Measurements from ENCODE around the gene ZNF256.

ZNF256 gene

DNA sequence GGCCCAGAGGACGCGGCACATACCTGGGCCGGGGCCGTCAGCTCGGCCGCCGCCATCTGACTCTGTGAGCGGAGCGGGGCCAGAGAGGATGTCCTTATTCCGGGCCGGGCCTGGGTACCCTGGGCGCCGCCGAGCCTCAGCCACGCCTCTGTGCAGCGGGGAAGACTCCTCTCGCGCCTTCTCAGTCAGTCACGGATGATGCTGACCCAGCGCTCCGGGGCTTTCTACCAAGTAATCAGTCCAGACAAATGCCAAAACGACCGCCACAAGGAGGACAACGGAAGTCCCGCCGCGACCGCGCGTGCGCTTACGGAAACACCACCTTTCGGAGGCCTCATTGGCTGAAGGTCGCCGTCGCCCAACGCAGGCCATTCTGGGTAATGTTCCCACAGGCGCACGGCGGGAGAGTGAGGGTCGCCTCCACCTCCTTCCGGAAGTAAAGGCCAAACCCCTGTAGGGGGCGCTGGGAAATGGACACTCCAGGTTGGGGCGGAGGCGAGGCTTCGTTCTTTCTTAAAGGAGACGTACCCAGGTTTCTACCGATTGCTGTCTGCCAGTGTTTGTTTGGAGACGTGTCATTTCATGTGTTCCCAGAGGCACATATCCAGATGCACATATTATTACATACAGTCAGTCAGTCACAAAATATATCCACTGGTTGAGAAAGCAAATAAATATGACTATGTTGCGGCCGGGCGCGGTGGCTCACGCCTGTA is at the start of gene ZNF256:
TSS of gene ZNF256 (minus strand) at position 288 of the 716 bp plus-strand sequence. CDS start at position 56, 232 bp downstream.
- peak; percentile 97 for DNase-seq (ENCODE audit: insufficient read length, low spot score)
- FAIRE-seq = peak; percentile 99

DNA sequence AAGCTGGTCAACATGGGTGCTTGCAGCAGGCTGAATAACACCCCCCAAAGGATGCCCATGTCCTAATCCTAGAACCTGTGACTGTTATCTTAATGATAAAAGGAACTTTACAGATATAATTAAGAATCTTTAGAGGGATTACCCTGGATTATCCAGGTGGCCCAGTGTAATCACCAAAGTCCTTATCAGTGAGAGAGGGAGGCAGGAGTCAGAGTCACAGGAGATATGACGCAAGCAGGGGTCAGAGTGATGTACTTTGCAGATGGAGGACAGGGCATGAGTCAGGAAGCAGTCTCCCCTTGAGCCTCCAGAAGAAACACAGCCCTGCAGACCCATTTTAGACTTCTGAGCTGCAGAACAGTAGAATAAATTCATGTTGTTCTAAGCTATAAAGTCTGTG is 45.3 kb upstream of the ZNF256 start:
- DNase-seq (ENCODE audit: insufficient read length, low spot score) (no peak), FAIRE-seq (no peak)

DNA sequence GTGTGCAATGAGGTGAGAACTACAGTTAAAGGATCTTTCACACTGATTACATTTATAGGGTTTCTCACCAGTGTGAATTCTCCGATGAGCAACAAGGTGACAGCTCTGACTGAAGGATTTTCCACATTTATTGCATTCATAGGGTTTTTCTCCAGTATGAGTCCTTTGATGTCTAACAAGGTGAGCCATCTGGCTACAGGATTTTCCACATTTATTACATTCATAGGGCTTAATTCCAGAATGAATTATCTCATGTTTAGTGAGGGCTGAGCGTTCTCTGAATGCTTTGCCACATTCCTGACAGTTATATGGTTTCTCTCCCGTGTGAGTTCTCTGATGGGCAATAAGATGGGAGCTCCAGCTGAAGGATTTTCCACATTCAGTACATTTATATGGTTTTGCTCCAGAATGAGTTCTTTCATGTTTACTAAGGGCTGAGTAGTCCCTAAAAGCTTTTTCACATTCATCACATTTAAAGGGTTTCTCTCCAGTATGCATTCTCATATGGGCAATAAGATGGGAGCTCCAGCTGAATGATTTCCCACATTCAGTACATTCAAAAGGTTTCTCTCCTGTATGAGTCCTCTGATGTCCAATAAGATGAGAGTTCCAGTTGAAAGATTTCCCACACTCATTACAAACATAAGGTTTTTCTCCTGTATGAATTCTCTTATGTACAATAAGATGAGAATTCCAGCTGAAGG is 31.2 kb upstream of the ZNF256 start:
- FAIRE-seq = no peak
- DNase-seq (ENCODE audit: insufficient read length, low spot score) = no peak

GRCh38 chr19:57974434-57974833 is 26.9 kb upstream of the ZNF256 start, which contains the start of gene C19orf18:
Gene C19orf18 (minus strand): TSS chr19:57974534. CDS start chr19:57974432, 102 bp downstream.
- DNase-seq (ENCODE audit: insufficient read length, low spot score) (no peak), FAIRE-seq (no peak)

- no peak for FAIRE-seq
Observed at GRCh38 chr19:57964761-57965160, 17.3 kb upstream of the ZNF256 start.

DNA sequence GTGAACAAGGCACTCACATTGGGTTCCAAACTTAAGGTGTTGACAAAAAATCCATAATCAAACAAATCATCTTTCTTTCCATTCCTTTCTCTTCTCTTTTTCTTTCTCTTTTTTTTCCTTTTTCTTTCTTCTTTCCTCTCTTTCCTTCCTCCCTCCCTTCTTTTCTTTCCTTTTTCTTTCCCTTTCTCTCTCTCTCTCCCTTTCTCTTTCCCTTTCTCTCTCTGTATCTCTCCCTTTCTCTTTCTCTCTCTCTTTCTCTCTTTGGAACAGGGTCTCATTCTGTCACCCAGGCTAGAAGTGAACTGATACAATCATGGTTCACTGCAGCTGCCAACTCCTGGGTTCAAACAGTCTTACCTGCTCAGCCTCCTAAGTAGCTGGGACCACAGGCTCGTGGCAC is 14.3 kb upstream of the ZNF256 start:
- FAIRE-seq (no peak), DNase-seq (ENCODE audit: insufficient read length, low spot score) (no peak)

More at GRCh38 chr19:57964761-57965160, 17.3 kb upstream of the ZNF256 start:
- no peak for DNase-seq (ENCODE audit: insufficient read length, low spot score)

DNA sequence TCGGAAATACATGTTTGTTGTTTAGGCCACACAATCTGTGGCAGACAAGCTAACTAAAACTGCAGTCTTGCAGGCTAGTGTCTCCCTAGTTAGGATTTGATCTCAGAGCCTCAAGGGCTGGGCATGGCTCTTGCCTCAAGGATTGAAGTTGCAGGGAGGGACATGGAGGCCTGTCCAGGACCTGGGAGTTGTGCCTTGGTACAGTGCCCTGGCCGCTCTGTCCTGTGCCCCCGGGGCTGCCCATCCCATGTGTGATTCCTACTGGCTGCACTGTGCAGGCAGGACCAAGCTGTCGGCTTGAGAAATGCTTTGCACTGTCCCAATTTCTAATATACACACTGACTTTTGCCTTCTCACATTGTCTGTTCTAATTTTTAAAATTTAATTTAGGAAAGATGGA is 7.5 kb upstream of the ZNF256 start:
- FAIRE-seq = no peak

GRCh38 chr19:57949702-57950101 is 2.2 kb upstream of the ZNF256 start:
- DNase-seq (ENCODE audit: insufficient read length, low spot score) = no peak
- no peak for FAIRE-seq

More for the DNA sequence above, 7.5 kb upstream of the ZNF256 start:
- DNase-seq (ENCODE audit: insufficient read length, low spot score) = no peak

DNA sequence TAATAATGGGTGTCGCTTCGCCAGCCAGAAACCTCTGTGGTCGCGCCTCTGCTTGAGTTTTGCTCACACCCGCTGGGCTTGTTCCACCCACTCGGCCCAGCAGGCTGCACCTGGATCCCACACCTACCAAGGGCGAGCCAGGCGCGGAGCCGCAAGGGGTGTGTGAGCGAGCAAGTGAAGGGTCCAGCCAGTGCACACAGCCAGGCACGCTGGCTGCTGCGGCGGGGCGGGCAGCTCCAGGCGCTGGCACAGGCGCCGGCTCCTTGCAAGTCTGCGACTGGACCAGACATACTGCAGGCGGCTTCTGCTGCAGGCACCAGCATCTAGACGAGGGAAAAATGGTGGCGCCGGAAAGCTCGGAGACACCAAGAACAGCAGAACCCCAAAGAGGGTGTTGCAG is 1.8 kb upstream of the ZNF256 start:
- FAIRE-seq (no peak), DNase-seq (ENCODE audit: insufficient read length, low spot score) (no peak)

- DNase-seq (ENCODE audit: insufficient read length, low spot score) (no peak), FAIRE-seq (no peak)
Observed at GRCh38 chr19:57947088-57947418, 453 bp downstream of the ZNF256 start.

GRCh38 chr19:57946316-57946715 is 1.2 kb downstream of the ZNF256 start:
- no peak for FAIRE-seq
- DNase-seq (ENCODE audit: insufficient read length, low spot score) = no peak

DNA sequence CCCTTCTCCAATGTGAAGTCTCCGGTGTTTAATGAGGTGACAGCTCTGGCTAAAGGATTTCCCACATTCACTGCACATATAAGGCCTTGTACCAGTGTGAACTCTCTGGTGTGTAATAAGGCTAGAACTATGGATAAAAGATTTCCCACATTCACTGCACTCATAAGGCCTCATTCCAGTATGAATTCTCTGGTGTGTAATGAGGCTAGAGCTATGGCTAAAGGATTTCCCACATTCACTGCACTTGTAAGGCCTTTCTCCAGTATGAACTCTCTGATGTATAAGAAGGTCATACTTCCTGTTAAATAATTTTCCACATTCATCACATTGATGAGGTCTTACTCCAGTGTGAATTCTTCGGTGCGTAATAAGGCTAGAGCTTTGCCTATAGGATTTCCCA is 5.9 kb downstream of the ZNF256 start:
- no peak for FAIRE-seq
- no peak for DNase-seq (ENCODE audit: insufficient read length, low spot score)

GRCh38 chr19:57935731-57936130 is 11.8 kb downstream of the ZNF256 start:
- DNase-seq (ENCODE audit: insufficient read length, low spot score) (no peak), FAIRE-seq (no peak)

GRCh38 chr19:57934820-57935665 is 12.5 kb downstream of the ZNF256 start, which contains the start of gene ZNF418:
Gene ZNF418 (minus strand): TSS chr19:57935402. CDS start chr19:57933822, 1,580 bp downstream.
- FAIRE-seq (peak; percentile 76), DNase-seq (ENCODE audit: insufficient read length, low spot score) (peak; percentile 65)

DNA sequence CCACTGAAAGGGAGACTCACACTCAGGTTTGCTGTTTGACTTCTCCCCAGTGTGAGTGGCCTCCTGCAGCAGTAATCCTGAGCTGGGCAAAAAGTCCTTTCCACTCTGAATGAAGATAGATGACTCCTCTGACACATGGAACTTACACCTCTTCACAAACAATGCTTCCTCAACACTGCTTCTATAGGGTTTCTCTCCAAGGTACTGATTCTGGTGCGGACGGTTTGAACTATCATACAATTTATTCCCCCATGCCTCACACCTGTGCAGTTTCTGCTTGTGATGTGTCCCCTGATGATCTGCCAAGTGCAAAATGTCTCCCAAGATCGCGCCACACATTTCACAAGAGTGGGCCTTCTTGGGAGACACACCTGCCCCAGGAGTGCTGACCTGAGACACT is 19.9 kb downstream of the ZNF256 start:
- DNase-seq (ENCODE audit: insufficient read length, low spot score) (no peak), FAIRE-seq (no peak)

DNA sequence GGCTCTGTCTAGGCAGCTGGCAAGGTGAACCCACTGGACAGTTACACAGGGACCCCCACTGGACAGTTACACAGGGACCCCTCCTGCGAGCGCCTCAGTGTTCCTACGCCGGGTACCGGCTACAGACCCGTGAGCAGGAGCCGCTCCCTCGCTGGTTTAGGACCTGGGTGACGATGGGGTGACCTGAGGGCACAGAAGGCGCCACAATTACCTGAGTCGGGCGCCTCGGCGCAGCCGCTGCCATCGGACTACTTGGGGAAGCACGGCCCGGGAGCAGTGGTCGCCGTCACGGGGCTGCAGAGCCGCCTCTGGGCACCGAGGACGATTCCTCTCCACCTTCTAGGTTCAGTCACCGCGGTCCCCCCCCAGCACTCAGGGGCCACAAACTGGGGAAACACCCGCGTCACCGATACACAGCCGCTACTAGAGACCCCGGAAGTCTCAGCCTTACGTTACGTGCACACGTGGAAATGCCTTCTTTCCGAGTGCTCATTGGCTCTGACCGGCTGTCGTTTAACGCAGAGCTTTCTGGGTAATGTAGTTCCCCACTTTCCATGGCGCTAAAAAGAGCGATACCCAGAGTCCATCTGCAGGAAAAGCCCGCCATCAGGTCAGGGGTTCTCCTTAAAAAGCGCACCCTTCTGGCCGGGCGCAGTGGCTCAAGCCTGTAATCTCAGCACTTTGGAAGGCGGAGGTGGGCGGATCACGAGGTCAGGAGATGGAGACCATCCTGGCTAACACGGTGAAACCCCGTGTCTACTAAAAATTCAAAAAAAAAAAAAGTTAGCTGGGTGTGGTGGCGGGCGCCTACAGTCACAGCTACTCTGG is 31.1 kb downstream of the ZNF256 start, which contains the start of gene ZNF417:
TSS of gene ZNF417 (minus strand) at position 425 of the 828 bp plus-strand sequence. CDS start at position 244, 181 bp downstream.
- FAIRE-seq (peak; percentile 91), DNase-seq (ENCODE audit: insufficient read length, low spot score) (peak; percentile 93)

GRCh38 chr19:57914531-57914930 is 33.0 kb downstream of the ZNF256 start:
- FAIRE-seq (no peak), DNase-seq (ENCODE audit: insufficient read length, low spot score) (no peak)

DNA sequence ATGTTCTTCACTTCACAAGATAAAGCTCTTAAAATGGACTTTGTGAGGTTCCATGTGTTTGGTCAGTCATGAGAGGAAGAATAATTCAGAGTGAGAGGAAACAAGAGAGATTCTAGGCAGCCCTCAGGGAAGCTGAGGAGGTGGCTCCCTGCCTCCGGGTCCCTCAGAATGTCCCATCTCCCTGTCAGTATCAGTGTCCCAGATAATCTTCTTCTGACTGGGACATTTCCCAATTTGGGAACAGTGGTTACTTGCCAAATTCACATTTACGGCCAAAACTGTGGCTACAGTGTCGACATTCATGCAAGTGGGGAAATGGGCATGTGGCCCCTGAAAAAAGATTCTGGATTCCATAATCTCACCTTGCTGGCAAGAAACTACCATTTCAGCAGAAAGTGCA is 40.1 kb downstream of the ZNF256 start:
- no peak for DNase-seq (ENCODE audit: insufficient read length, low spot score)
- FAIRE-seq = no peak

GRCh38 chr19:57905258-57905657 is 42.2 kb downstream of the ZNF256 start:
- no peak for DNase-seq (ENCODE audit: insufficient read length, low spot score)
- no peak for FAIRE-seq

DNA sequence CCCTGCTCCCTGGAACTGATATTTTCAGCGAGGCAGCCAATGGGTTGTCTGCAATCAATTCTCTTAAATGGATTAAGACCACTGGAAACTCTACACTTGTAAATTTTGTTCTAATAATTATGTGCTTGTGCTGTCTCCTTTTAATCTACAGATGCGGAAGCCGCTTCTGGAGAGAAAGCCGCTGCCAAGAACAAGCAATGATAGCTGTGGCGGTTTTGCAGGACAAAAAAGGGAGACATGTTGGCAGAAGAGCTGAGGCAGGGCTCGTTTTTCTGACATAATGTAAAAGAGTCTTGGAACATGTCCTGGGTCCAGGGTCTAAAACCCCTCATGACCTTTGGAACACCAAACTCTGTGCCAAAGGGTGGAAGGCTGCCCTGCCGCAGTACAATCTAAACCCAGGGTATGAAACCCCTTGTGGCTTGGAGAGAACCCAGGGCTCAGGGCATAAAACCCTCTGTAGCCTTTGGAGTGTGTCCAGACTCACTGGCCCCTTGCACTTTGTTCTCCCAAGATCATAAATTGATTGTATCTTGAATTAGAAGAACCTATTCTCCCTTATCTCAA is 43.8 kb downstream of the ZNF256 start:
- no peak for FAIRE-seq

More for the DNA sequence above, 43.8 kb downstream of the ZNF256 start:
- no peak for DNase-seq (ENCODE audit: insufficient read length, low spot score)
